Measurements from ENCODE around the gene MAPK8IP3.

MAPK8IP3 gene

GRCh38 chr16:1785846-1786170 is 79.8 kb downstream of the MAPK8IP3 start:
- peak; percentile 6 for DNase-seq (ENCODE audit: extremely low read depth, insufficient read length)
- Histone ChIP-seq H3K4me3 (replicated peaks; ENCODE audit: low read depth, low read length) (no peak overlapping the region), H3K36me3 (ENCODE audit: control insufficient read depth, insufficient read depth, low read length) (peaks cover 13% of the 10 kb centered on the region), H3K27me3 (replicated peaks; ENCODE audit: control insufficient read depth, insufficient read depth, low read length) (no peaks in the 10 kb centered on the region)
- TF ChIP-seq CTCF (IDR thresholded peaks at IDR 0.05; ENCODE audit: insufficient read depth, low read length, poor library complexity, severe bottlenecking) = no peak

GRCh38 chr16:1786242-1787055 is 80.5 kb downstream of the MAPK8IP3 start:
- DNase-seq (ENCODE audit: extremely low read depth, insufficient read length) = peak; percentile 15
- Histone ChIP-seq H3K27me3 (replicated peaks; ENCODE audit: control insufficient read depth, insufficient read depth, low read length) (no peaks in the 10 kb centered on the region), H3K4me3 (replicated peaks; ENCODE audit: low read depth, low read length) (no peak overlapping the region), H3K36me3 (ENCODE audit: control insufficient read depth, insufficient read depth, low read length) (peaks cover 13% of the 10 kb centered on the region)
- TF ChIP-seq CTCF (IDR thresholded peaks at IDR 0.05; ENCODE audit: insufficient read depth, low read length, poor library complexity, severe bottlenecking) = no peak

GRCh38 chr16:1787056-1787321 is 81.0 kb downstream of the MAPK8IP3 start:
- peaks cover 13% of the 10 kb centered on the region for H3K36me3 ChIP-seq (ENCODE audit: control insufficient read depth, insufficient read depth, low read length)
- no peak overlapping the region for H3K4me3 ChIP-seq (replicated peaks; ENCODE audit: low read depth, low read length)
- no peak for TF ChIP-seq CTCF (IDR thresholded peaks at IDR 0.05; ENCODE audit: insufficient read depth, low read length, poor library complexity, severe bottlenecking)
- no peaks in the 10 kb centered on the region for H3K27me3 ChIP-seq (replicated peaks; ENCODE audit: control insufficient read depth, insufficient read depth, low read length)
- DNase-seq (ENCODE audit: extremely low read depth, insufficient read length) = no peak

DNA sequence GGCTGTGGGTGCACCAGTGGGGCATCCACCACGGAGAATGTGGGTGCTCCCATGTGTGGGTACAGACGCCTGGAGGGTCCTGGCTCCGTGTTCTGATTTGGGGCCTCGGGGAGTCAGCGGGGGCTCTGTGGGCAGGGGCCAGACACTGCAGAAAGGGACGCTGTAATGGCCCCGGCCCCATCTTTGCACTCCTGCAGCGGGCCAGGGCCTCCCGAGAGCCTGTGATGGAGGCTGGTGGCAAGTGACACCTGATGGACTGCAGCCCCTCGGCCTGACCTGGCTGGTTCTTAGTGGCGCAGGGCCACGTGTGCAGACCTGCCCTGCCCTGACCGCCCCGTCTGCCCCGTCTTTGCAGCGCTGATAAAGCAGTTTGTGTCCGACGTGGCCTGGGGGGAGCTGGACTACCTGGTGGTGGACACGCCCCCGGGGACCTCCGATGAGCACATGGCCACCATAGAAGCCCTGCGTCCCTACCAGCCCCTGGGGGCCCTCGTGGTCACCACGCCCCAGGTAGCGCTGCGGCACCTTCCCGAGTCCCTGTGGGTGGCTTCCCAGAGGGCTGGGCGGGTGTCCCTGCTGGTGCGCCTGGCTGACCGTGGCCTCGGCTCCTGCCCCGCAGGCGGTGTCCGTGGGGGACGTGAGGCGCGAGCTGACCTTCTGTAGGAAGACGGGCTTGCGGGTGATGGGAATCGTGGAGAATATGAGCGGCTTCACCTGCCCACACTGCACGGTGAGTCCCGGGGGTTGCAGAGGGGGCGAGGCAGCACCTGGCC is 81.5 kb downstream of the MAPK8IP3 start:
- no peak for TF ChIP-seq CTCF (IDR thresholded peaks at IDR 0.05; ENCODE audit: insufficient read depth, low read length, poor library complexity, severe bottlenecking)

DNA sequence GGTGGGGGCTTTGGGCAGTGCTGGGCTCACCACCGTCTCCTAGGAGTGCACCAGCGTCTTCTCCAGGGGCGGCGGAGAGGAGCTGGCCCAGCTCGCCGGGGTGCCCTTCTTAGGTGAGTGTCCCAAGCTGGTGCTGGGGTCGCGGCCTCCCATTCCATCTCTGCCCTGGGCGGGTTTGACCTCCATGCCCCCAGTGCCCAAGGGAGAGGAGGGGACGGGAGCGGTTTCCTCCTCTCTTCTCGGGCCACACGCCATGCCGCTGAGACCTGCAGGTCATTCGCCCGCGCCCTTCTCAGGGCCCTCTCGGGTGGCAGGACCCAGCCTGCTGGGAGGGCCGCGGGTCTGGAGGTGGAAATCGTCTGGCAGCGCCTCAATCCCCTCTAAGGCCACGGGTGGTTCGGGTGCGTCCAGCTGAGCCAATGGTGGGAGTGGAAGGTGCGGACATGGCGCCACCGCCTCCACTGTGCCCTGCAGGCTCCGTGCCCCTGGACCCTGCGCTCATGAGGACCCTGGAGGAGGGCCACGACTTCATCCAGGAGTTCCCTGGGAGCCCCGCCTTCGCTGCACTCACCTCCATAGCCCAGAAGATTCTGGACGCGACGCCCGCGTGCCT is 82.2 kb downstream of the MAPK8IP3 start:
- peaks cover 13% of the 10 kb centered on the region for H3K36me3 ChIP-seq (ENCODE audit: control insufficient read depth, insufficient read depth, low read length)

More for the DNA sequence above, 81.5 kb downstream of the MAPK8IP3 start:
- H3K27me3 ChIP-seq (replicated peaks; ENCODE audit: control insufficient read depth, insufficient read depth, low read length) = no peaks in the 10 kb centered on the region
- no peak overlapping the region for H3K4me3 ChIP-seq (replicated peaks; ENCODE audit: low read depth, low read length)
- H3K36me3 ChIP-seq (ENCODE audit: control insufficient read depth, insufficient read depth, low read length) = peaks cover 13% of the 10 kb centered on the region
- DNase-seq (ENCODE audit: extremely low read depth, insufficient read length) = peak; percentile 9

More for the DNA sequence above, 82.2 kb downstream of the MAPK8IP3 start:
- Histone ChIP-seq H3K27me3 (replicated peaks; ENCODE audit: control insufficient read depth, insufficient read depth, low read length) (no peaks in the 10 kb centered on the region), H3K4me3 (replicated peaks; ENCODE audit: low read depth, low read length) (no peak overlapping the region)
- DNase-seq (ENCODE audit: extremely low read depth, insufficient read length) = peak; percentile 7
- no peak for TF ChIP-seq CTCF (IDR thresholded peaks at IDR 0.05; ENCODE audit: insufficient read depth, low read length, poor library complexity, severe bottlenecking)

All from GM06990 (cell line).